ACHN (cell line): ENCODE measurements around the gene MED12L.
A peak's percentile ranks its signal among the peaks of the same experiment; 100 is the strongest.

Experiments used
- DNase-seq: peaks from one replicate; pipeline ENCODE4 v3.0.0-alpha.2; 2015
- in situ Hi-C: cut with HindIII; loops from 2 replicates; pipeline ENCODE4 v1.10.0; 2017; ENCODE audit warnings: low sequenced_read_pairs, low pct_ligation_motif_present, low pct_unique_long_range_greater_than_20kb

The MED12L gene

DNA sequence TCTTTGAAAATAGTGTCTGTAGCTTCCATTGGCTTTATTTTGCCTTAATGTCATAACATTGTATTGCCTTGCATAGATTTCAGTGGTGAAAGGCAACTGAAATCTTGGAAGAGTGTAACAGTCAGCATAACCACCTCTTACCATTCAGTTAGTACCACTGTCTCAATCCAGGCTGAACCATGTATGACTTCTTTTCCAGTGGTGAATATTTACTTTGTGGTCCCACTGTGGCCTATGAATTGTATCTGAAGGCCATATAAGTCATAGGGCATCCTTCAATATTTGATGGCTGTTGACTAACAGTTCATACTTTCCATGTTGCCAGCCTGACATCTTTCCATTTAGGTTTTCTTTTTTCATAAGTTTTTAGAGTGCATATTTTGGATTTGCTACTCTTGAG is 38.4 kb downstream of the MED12L start:
- in situ Hi-C loops: no loop called here
- DNase-seq: no peak

DNA sequence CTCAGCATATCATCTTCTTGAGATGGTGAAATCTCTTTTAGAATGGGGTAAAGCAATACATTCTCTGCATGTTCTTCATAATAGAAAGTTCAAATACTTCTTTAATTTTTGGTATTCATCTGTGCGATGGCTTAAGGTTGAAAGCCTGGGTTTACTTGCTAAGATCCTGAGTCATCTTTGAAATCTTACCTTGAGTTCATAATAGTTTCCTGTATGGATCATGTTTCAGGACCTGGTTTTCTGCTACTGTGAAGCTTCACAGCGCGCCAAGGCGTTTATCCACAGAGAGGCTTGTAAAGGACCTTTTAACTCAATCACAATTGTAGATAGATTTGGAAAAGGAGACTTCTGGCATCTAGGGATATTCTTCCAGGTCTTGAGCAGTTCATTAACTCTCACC is 39.0 kb downstream of the MED12L start:
- DNase-seq: no peak
- in situ Hi-C loops: no loop called here

DNA sequence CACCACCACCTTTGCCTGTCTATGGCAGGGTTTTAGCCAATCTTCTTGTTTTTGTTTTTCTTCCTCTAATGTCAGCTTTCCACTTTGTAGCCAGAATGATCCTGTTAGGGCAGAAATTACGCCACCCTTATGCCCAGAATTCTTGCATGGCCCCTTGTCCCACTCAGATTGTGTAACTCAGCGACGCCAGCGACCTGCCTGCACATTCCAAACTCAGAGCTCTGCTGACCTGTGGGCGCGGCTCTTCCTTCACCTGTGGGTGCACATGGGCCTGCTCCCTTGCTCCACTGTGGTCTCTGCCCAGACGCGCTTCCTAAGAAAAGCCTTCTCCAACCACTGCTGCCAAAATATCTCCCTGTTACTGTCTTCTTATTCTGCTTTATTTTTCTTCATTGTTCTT is 45.0 kb downstream of the MED12L start:
- no peak for DNase-seq
- in situ Hi-C loops: loop anchor here (25.0 kb wide), 1 partner anchor 218 kb away; the partner anchor contains the start of gene MINDY4B

DNA sequence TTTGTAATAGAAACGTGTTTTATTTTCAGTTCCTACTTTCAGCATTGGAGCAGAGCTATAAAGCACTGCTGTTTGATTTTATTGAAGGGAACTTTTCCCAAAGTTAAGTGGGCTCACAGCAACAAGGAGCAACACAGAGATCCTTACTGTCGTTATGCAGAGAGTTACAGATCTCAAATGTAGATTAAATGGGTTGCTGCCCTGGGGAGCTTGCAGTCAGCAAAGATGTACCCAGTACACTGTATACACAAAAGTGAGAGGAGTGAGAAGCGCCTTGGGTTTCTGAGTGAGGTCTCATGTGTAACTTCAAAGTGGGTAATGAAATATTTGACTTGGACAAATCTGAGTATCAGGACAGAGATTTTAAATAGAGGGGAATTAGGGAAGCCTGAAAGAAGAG is 47.7 kb downstream of the MED12L start:
- no peak for DNase-seq

DNA sequence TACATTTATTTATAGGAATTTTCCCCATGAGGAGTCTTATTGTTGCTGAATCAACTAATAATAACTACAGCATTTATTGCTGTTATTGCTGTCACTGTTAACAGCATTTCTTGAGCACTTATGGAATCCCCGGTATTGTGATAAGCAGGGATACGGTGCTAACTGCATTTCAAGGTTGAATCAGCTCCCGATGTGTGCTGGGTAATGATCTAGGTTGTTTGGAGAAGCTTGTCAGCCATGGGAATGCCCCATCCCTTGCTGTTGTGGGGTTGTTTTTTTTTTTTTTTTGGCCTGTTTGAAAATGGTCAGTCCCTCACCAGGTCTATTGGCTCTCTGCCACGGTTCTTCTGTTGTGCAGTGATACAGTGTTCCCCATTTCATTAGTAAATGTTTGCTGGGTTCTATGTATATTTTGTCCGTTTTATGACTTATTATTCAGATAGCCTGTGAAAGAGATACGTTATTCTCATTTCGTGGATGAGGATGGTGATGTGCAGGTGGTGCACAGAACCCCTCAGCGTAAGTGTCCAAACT is 48.5 kb downstream of the MED12L start:
- in situ Hi-C loops: loop anchor here (25.0 kb wide), 1 partner anchor 222 kb away; the partner anchor contains the start of gene MINDY4B
- DNase-seq: no peak

More for the DNA sequence above, 47.7 kb downstream of the MED12L start:
- in situ Hi-C loops: loop anchor here (25.0 kb wide), 1 partner anchor 221 kb away; the partner anchor contains the start of gene MINDY4B

DNA sequence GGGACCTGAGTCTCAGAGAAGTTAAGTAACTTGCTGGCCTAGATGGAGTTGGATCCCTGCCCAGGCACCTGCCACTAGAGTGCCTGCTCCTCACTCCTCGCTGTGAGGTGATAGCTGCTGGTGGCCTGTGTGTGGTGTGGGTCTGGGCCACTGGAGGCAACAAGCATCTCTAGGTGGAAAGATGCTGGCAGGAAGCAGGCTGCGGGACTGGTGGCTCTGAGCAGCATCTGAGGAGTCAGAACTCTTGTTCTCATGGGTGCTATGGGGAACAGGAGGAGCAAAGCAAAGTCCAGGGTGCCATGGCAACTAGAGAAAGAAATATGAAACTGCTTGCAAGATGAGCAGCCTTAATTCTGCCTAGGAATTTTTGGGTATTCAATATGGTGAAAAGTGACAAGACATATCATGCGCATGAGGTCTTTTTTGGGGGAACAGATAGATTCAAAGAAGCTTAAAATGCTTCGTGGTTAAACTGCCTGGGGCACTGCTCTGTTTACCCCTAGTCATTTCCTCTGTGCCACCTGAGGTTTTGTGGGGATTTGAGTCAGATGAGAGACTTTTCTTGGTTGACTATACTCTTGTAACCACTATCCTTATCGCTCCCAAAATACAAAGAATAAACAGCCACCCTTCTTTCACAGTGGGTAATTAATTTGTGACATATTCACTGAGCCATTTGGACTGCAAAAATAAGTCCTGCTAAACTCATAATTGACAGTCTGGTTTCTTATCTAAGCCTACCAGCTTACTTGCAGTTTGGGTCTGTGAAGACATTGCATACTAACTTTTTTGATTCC is 50.3 kb downstream of the MED12L start:
- in situ Hi-C loops: loop anchor here (25.0 kb wide), 1 partner anchor 223 kb away; the partner anchor contains the start of gene MINDY4B
- no peak for DNase-seq

DNA sequence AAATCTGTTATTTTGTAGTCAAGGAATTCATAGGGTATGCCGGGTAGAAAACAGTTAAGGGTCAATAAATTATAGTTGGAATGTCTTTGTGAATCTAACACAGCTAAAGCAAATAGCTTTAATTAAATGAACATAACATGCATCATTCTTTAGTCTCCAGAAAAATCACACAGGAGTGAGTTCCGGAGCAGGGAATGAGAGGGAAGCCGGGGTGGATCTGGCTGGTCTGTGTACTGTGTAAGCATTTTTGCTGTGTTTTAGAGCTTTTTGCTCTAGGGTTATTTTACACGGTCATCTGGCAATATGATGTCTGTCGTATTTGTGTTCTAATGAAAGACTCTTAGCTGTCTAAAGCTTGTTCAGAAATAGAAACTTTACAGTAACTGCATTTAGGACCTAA is 57.5 kb downstream of the MED12L start:
- in situ Hi-C loops: loop anchor here (25.0 kb wide), 1 partner anchor 231 kb away; the partner anchor contains the start of gene MINDY4B
- DNase-seq: no peak

DNA sequence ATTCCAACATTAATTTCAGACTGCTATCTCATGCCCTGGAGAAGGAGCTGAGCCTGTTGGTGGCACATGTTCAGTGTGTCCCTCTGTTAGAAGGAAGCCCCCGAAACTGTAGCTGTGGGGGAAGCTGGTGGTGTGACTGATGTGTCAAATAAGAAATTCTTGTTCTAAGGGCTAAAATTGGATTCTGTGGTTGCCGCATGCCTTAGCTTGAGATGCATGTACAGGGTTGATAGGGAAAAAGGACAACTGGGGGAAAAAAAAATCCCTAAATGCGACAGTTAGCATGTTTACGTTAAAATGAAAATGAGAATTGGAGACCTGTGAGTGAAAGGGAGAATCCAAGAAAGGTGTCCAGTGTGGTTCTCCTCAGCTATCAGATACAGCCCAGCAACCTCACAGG is 58.6 kb downstream of the MED12L start:
- DNase-seq: no peak
- in situ Hi-C loops: loop anchor here (25.0 kb wide), 1 partner anchor 232 kb away; the partner anchor contains the start of gene MINDY4B

DNA sequence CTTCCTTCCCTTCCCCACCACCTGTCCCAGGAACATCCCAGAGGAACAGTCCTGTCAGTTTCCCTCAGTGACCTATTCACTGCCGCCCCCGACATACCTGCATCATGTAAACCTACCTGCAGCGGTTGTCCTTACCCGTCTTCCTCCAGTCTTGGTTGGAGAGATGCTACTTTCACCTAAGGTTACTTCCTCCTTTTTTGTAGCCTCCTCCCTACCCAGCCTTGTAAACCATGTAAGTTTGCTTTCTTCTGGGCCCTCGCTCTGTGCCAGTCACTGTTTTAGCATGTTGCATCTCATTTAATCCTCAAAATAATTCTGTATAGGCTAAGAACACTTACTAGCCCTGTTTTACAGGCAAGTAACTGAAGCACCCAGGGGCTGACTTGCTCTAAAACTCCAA is 59.3 kb downstream of the MED12L start:
- in situ Hi-C loops: loop anchor here (25.0 kb wide), 1 partner anchor 232 kb away; the partner anchor contains the start of gene MINDY4B
- no peak for DNase-seq

DNA sequence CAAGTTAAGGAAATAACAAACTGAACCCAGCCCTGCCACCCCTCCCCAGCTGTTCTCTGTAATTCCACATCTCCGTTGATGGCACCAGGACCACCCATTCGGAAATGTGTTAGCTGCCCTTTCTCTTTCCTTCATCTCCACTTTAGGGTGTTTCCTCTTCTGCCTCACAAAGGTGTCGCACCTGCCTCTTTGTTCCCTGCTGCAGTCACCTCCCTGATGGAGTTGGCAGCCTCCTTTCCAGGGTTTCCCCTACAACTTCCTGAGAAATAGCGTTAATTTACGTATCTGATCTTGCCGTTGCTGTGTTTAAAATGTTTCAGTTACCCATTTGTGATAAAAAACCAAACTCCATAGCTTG is 60.2 kb downstream of the MED12L start:
- DNase-seq: no peak
- in situ Hi-C loops: loop anchor here (25.0 kb wide), 1 partner anchor 233 kb away; the partner anchor contains the start of gene MINDY4B

DNA sequence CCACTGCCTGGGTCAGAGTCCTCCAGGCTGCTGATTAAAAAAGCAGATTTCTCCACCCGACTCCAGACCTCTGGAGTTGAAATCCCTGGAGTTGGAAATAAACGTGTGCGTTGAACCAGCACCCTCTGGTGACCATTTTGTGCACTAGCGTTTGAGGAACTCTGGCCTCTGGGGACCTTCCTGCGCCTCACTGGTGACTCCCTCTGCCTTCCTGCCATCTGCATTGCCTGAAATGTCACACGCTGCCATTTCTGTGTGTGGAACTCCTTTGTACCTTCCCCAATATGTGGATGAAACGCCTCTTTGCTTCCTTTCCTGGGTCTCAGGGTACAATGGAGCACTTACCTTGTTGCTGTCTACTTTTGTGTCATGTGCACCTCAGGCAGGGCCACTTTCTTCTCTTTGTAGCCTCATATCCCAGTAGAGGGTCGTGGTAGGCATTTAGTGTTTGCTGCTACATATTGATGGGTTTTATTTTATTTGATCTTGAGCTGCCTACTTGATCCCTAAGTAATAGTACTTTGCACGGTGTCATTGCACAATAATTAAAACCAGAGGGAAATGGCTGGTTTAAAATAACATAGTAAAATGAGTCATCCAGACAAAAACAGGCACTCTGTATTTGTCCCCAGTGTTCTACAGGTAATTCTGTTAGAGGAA is 60.7 kb downstream of the MED12L start:
- in situ Hi-C loops: loop anchor here (25.0 kb wide), 1 partner anchor 234 kb away; the partner anchor contains the start of gene MINDY4B

DNA sequence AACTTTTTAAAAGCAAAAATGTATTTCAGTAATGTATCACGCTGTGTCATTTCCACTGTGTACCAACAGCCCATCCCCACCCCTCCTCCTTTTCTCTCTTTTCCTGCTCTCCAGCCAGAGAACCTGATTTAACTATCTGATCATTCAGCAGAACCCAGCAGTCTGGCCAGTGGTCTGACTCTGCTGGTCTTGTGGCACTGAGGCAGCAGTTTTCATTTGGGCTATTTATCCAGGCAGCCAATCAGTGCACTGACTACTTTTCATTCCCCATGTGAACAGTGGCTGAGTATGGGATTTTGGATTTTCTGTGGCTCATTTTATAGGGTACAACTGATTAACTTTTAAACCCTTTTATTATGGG is 61.2 kb downstream of the MED12L start:
- no peak for DNase-seq

More for the DNA sequence above, 60.7 kb downstream of the MED12L start:
- peak; percentile 70 for DNase-seq

DNA sequence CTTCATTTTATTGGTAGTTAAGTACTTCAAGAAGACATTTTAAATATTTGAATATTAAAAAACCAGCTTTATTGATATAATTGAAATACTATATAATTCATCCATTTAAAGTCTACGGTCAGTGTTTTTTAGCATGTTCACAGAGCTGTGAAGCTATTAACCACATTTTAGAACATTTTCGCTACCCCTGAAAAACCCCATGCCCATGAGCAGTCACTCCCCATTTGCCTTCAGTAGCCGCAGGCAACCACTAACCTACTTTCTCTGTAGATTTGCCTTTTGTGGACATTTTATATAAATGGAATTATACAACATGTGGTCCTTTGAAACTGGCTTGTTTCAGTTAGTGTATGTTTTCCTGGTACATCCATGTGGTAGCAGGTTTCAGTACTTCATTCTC is 61.8 kb downstream of the MED12L start:
- DNase-seq: no peak
- in situ Hi-C loops: loop anchor here (25.0 kb wide), 1 partner anchor 235 kb away; the partner anchor contains the start of gene MINDY4B

More for the DNA sequence above, 61.2 kb downstream of the MED12L start:
- in situ Hi-C loops: loop anchor here (25.0 kb wide), 1 partner anchor 234 kb away; the partner anchor contains the start of gene MINDY4B

DNA sequence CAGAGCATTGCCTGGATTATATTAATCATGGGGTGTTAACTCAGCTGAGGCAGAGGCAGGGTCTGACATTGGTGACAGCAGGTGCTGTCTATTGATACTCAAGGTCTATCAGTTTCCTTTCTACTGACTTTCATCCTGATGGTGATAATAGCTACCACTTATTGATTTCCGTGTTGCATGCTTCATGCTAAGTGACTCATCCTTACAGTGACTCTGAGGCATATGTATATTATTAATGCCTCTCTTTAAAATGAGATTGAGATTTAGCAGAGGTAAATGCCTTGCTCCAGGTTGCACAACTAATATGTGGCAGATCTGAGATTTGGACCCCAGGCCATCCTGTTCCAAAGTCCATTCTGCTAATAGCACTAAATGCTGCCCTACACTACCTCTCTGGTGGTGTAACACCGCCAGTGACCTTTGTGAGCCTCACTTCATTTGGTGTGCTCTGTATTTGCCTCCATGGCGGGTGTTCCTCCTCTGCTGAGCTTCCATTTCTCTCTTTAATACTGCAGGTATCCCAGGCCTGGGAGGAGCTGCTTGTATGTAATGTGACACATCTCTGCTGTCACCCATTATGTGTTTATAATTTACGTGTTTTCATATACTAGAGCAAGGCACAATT is 67.1 kb downstream of the MED12L start:
- in situ Hi-C loops: no loop called here
- DNase-seq: no peak

DNA sequence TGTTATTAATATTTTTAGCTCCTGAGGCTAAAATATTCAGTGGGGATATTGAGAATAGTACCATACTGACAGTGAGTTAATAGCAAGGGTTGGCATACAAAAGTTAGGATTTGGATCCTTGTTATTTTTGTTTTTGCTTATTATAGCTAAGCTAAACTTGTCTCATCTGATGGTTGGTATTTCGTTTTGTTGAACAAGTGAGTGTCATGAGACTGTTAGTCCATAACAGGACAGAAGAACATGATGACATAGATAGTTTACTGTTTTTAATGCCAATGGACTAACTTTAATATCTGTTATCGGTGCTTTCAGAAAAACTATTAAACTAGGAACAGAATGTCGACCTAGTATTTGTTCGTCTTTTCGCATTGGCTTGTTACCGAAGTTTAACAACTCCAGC is 69.1 kb downstream of the MED12L start:
- no peak for DNase-seq
- in situ Hi-C loops: no loop called here

DNA sequence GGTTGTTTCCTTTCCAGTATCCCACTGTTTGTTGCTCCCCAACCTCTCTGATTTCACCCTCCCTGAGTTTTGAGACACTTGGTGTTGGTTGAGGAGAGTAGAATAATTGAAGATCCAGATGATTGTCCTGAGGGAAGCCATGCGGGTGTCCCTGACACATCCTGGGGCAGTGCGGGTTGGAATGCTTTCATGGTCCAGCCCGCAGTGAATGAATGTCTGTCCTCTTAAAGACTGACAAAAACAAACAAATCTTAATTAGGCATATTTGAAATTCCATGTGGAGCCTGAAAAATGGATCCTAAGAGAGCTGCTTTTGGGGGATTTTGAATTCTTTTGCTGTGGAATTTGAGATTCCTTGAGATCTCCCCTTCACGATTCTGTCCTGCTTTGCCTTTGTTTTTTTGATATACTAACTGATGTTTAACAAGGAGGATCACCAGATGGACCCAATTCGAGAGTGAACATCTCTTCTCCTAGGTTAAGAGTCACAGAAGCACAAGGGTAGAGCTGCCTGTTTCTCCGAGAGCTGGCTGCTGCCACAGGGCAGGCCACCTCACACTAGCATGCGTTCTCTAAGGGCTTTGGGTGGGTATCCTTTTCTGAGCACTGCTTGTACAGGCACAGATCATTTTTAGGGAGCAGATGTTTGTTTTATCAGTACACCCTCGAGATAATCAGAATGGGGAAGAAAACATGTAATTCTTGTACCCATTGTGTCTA is 70.1 kb downstream of the MED12L start:
- no peak for DNase-seq
- in situ Hi-C loops: no loop called here

DNA sequence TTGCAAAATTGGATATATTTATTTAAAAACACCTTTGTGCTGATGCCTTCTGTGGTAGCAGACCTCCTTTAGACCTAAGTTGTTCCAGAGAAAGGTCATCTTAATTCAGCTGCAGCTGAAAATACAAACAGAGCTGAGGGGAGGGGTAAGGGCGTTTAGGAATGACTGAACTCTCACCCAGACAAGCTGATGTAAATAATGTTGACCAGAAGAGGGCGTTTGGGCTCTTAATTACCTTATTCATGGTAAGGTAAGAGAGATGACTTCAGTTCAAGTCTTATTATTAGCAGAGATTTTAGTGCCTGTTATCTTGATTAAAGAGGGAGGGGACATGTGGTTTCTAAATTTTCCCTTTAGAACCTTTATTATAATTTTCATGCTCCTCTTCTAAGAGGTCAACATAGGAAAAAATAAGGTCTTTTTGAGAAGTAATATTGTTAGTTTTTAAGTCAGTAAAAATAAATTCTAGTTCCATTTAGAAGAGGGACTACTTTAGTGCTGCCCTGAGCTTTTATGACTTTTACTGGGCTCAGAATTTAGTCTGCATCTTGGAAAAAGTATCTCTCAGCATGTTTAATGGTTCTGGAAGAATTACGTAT is 71.3 kb downstream of the MED12L start:
- in situ Hi-C loops: no loop called here
- DNase-seq: peak; percentile 64

DNA sequence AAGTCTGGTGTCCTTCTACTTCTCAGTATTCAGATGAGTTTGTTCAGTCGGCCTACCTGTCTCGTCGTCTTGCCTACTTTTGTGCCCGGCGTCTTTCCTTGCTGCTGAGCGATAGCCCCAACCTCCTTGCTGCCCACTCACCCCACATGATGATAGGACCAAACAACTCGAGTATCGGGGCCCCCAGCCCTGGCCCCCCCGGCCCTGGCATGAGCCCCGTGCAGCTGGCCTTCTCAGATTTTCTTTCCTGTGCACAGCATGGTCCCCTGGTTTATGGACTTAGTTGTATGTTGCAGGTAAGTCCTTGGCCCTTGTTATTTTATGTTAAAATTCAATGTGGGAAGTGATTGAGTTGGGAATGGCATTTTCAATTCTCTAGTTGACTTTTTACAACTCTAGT is 74.3 kb downstream of the MED12L start:
- no peak for DNase-seq
- in situ Hi-C loops: no loop called here
